Fibroblast of pulmonary artery (primary cell): ENCODE results near the gene GPX4.

ENCODE experiments used
- DNase-seq: peaks from one replicate; pipeline ENCODE4 v3.0.0-alpha.2; 2010; ENCODE audit warnings: low read depth
- H3K4me3 ChIP-seq: replicated peaks from 2 replicates; pipeline ENCODE4 v1.5.1; 2011; ENCODE audit warnings: low read depth, mild to moderate bottlenecking, control low read depth, low read length, moderate library complexity
- TF ChIP-seq, protein P1 (sequence below): IDR thresholded peaks from 2 replicates; pipeline ENCODE4 v1.5.1; 2011; ENCODE audit warnings: mild to moderate bottlenecking, control low read depth, low read length, inconsistent platforms; ENCODE audit errors: missing control alignments

Gene GPX4

DNA sequence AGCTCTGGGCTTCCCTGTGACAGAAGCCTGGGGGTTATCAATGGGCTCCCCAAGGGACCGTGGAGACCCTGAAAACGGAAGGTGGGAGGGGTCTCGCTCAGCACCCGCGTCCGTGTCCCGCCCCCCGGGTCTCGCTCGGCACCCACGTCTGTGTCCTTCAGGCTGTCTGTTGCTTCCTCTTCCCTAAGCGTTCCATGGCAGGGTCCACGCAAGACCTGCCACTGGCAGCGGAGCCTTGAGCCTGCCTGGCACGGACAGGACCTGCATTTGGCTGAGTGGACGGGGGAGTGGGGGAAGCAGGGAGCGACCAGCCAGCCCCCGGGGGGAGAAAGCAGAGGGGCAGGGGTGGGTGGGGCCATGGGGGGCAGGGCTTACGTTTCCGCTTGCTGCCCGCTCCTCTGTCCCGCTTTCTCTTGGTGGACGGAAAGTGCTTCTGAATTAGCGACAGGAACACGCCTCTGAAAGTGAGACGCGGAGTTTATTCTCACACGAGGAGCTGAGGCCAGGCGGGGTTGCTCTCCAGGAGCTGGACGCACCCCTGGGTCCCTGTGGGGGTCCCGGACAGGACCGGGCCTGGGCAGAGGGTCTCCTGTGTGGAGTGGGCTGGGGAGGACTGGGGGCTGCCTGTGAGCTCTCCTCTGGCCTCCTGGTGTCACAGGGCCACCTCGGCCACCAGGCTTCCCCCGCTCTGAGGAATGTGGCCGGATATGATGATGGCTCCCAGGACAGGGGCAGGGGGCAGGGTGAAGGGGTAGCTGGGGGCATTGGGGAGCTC lies 12.0 kb downstream of the GPX4 start:
- TF ChIP-seq, protein P1, sequence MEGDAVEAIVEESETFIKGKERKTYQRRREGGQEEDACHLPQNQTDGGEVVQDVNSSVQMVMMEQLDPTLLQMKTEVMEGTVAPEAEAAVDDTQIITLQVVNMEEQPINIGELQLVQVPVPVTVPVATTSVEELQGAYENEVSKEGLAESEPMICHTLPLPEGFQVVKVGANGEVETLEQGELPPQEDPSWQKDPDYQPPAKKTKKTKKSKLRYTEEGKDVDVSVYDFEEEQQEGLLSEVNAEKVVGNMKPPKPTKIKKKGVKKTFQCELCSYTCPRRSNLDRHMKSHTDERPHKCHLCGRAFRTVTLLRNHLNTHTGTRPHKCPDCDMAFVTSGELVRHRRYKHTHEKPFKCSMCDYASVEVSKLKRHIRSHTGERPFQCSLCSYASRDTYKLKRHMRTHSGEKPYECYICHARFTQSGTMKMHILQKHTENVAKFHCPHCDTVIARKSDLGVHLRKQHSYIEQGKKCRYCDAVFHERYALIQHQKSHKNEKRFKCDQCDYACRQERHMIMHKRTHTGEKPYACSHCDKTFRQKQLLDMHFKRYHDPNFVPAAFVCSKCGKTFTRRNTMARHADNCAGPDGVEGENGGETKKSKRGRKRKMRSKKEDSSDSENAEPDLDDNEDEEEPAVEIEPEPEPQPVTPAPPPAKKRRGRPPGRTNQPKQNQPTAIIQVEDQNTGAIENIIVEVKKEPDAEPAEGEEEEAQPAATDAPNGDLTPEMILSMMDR, result no peak
- no peak overlapping the region for H3K4me3 ChIP-seq
- DNase-seq, result no peak

DNA sequence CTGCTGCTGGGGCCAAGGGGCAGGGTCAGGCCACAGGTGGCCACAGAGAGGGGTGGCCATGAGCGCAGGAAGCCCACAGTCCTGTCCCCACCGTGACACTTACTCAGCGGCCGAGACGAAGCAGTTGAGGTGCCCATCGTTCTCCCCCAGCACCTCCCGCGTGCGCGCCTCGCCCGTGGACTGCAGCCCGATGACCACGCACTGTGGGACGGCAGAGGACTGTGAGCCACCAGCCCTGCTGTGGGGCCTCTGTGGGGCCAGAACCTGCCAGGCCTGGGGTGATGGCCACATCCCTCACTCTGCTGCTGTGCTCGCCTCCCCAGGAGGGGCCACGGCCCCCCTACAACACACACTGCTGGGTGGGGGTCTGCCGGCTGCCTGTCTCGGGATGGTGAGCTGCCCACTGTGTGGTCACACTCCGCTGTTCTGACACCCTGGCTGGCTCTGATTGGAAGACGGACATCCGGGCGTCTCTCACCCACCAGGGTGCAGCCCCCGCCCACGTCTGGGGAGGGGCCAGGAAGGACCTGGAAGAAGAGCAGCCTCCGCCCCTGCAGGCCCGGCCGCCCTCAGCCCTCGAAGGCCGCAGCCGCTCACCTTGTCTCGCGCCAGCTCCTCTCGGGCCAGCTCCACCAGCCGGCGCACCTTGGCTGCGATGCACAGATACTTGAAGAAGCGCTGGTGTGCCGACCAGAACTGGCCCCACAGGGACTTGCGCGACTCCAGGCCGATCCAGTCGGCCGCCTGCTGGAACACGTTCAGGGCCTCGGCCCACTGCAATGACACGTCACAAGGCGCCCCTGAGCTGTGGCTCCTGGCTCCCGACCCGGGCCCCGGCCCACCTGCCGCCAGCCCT lies 13.2 kb downstream of the GPX4 start:
- TF ChIP-seq, protein P1, result no peak
- no peak for DNase-seq
- no peak overlapping the region for H3K4me3 ChIP-seq

DNA sequence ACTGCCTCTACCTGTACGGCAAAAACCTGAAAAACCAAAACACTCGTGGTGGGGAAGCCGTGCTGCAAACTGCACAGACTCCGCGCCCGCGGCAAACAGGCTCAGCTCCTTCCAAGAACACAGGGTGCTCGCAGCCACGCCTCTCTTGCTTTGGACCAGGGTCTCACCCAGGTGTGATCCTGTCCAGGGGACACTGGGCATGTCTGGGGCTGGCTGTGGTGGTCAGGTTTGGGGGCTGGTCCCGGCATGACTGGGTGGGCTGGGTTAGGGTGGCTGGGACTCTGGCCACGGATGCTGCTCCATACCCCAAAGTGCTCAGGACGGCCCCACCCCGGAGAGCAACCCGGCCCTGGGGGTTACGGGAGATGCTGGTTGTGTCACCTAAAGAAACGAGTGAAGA lies 13.9 kb downstream of the GPX4 start:
- TF ChIP-seq, protein P1, result no peak
- H3K4me3 ChIP-seq, result no peak overlapping the region
- no peak for DNase-seq

- TF ChIP-seq, protein P1, result no peak
- DNase-seq, result no peak
- H3K4me3 ChIP-seq, result no peak overlapping the region
Observed at GRCh38 chr19:1118999-1119398, 15.2 kb downstream of the GPX4 start.

GRCh38 chr19:1119475-1120217 lies 15.9 kb downstream of the GPX4 start:
- no peak overlapping the region for H3K4me3 ChIP-seq
- TF ChIP-seq, protein P1, result no peak
- DNase-seq, result no peak

GRCh38 chr19:1121395-1121794 lies 17.6 kb downstream of the GPX4 start:
- TF ChIP-seq, protein P1, result no peak
- DNase-seq, result no peak
- no peak overlapping the region for H3K4me3 ChIP-seq
